NOMO-1 treated with DMSO at 0.1 percent for 48 hours (cell line): ENCODE measurements around the gene WBP4.
A peak's percentile ranks its signal among the peaks of the same experiment; 100 is the strongest.
"Not testable (repeated sequence)": the region's sequence is repeated elsewhere in the genome, so short reads cannot be mapped to it uniquely, and the experiment has no call there.

ENCODE experiments used
- DNase-seq: peaks from one replicate; lab custom pipeline; 2025; ENCODE audit not compliant: unreplicated experiment; lab: John Stamatoyannopoulos, UW

WBP4 gene, protein sequence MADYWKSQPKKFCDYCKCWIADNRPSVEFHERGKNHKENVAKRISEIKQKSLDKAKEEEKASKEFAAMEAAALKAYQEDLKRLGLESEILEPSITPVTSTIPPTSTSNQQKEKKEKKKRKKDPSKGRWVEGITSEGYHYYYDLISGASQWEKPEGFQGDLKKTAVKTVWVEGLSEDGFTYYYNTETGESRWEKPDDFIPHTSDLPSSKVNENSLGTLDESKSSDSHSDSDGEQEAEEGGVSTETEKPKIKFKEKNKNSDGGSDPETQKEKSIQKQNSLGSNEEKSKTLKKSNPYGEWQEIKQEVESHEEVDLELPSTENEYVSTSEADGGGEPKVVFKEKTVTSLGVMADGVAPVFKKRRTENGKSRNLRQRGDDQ

DNA sequence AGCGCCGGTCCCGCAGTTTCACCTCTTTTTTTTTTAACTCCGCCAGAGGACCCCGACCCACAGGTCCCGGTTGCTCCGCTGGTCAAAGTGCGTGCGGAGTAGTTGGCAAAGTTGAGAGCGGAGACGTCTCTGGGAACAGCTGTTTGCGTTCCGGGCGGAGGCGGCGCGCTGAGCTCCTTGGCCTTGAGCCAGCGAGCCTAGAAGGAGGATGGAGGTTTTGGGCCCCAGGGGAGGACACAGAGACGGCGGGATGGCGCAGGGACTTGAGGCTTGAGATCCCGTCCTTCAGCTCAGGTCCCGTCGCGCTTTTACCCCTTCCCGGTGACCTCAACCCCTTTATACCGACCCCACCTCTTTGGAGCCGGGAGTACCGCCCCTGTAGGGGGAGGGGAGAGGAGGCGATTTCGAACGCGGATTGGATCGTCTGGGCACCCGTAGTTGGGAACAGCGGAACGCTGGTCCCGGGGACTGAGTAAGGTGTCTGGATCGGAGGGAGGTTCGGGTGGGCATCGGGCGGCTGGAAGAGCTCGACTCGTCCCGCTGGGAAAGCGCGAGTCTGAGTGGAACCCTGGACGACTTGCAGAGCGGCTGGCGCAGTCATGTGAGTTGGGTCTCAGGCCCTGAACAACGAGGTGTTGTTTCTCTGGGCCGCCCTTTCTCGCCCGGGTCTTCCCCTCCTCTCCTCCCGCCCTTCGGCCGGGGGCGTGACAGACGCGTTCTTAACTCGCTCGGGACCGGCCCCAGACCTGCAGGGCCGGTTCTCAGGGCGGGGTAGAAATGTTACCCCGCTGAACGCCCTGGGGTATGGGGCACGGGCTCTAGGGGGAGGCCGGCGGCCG is at the start of gene WBP4:
TSS of gene WBP4 (plus strand) at position 435 of the 839 bp plus-strand sequence. CDS start at position 600, 165 bp downstream.
- peak; percentile 94 for DNase-seq

DNA sequence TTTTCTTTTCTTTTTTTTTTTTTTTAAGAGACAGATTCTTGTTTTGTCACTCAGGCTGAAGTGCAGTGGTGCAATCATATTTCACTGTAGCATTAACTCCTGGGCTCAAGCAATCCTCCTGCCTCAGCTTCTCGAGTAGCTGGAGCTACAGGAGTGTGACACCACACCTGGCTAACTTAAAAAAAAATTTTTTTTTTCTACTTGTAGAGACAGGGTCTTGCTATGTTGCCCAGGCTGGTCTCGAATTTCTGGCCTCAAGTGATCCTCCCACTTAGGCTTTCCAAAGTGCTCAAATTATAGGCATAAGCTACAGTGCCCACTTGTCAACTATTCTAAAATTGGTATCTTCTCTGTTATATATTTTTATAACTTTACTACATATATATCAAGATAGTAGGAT is 48.8 kb upstream of the WBP4 start:
- no peak for DNase-seq

DNA sequence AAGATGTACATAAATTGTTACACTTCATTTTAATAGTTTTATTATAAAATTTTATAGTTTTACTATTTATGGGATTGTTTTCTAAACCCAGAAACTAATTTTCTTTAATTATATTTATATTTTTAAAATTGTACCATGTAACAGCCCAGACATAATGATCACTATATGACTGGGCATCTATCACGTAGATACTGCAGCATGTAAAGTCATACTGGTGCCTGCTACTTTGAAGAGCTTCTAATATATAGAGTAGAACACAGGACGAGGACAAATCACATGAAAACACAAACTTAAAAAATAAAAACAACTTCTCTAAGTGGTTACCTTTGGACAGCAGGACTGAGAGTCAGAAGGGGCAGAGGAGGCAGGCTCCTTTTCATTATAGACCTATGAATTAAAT is 47.5 kb upstream of the WBP4 start:
- no peak for DNase-seq

DNA sequence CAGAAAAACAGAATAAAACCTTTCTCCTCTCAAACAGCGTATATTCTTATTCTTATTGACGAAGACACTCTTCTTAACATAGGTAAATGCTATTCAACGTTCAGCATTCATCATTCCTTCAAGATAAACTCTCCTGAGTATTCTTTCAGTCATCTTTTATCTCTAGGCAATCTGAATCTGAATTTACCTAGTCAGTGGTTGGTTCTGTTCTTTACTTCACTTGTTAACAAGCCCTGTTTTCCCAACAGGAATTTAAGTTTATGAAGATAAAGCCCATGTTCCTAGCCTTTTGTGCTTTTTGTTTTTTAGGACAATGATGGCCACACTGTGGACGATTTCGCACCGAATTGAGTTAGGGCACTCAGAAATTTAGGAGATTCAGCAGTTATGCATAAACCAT is 45.4 kb upstream of the WBP4 start:
- DNase-seq: no peak

DNA sequence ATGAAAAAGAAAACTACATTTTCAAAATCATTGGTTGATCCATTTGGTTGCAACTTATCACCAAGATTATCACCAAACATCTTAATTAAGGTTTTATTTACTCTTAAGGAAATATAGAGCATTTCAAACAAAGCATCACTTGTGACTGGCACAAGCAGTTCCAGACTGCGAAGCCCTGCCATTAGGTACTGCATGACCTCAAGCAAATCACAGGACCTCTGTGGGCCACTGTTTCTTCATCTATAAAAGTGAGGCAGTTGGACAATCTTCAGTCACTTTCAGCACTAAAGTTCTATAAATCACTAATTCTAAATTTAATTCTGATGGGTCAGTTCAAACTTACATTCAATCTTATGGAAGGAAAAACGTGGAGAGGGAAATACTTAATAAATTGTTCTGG is 44.1 kb upstream of the WBP4 start:
- peak; percentile 57 for DNase-seq

DNA sequence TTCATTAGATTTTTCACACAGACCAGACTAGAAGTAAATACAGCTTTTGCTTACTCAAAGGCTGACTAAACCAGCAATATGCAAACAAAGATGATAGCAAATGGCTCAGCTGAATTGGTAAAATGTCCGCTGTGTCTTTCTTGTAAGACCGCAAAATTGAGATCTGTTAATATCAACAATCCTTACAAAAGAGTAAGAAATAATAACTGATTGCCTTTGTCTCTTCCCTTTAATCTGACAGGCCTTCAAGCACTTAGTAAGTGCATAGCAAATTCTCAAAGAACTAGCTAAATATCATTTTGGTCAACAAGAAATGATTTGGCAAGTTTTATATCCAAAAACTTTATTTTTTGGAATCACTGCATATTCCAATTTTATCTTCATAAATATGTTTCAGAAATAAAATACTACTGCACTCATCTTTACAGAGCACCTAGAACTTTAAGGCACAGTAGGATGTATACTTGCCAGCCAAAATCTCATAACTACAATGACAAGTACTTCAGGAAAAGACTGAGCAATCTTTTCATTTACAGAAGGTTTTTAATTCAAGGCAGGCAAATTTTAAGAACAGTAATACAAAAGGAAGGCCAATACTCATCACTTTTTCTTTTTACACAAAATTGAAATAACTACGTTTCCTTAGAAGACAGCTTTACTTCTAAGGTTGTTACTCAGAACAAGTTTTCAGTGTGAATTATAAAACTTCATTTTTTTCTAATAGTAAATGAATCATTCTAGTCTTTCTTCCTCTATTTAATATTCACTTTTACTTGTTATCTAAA is 43.3 kb upstream of the WBP4 start:
- peak; percentile 36 for DNase-seq

DNA sequence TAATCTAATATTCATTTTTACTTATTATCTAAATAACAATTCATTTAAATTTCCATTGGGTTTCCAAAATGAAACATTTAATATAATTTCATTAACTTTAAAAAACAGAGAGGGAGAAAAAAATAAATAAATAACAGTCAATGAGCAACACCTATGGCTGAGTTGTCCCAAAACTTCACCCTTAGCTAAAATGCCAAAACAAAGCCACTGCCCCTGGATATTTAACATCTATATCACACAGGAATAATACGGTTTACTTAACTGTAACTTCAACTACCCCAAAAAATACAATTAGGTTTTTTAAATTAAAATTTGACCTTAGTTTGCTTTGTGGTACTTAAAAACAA is 42.7 kb upstream of the WBP4 start:
- DNase-seq: no peak

DNA sequence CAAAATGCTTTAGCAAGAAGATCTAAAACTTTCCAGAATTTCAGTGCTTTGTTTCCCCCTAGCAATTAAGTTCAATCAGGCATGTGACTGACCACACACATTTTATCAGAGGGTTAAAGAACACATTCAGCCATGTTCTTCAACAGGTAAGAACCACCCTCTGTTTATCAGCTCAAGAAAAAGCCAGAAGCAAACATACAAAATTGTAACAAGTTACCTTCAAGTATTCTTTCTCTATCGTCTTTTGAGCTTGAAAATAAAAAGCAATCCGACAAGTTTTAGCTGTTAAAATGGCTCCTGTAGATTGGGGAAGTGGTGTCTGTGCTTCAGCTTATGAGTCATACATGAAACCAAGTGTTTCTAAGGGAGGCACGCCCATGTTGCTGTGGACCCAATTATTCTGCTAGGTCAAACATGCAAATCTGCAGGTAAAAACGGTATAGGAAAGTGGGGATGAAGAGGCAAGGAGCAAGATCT is 42.3 kb upstream of the WBP4 start, which contains the start of gene ELF1:
TSS of gene ELF1 (minus strand) at position 306 of the 477 bp plus-strand sequence. CDS start 37,262 bp downstream, outside the sequence.
- DNase-seq: peak; percentile 93

DNA sequence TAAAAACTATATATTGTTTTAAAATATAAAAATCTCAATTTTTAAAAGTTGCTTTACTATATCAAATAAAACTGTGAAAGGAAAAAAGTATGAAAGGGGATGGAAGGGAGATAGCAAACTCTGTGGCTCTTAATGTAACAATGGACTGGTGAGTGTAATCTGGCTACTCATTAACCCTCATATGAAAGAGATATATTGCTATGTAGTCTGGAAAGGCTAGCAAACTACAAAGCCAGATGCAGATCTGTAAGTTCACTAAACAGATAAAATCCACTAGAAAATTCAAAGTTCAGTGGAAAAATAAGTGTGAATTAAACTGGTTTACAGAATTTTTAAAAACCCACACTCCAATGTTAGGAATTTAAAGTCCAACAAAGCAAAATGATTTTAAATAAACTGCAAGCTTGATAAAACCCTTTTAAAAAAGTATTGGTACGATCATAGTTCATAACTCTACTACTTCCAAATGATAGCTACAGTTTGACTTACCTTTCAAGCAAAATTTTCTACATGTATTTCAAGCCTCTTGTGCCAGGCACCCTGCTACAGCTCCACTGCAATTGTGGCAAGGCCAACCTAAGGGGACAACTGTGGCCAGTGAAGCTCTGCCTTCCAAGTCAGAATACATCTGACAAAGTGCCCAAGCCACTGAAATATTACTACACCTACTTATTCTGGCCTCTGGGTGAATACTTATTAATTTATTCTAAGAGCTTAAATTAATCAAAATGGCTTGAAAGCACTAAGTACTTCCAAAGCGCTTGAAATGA is 41.5 kb upstream of the WBP4 start:
- no peak for DNase-seq

DNA sequence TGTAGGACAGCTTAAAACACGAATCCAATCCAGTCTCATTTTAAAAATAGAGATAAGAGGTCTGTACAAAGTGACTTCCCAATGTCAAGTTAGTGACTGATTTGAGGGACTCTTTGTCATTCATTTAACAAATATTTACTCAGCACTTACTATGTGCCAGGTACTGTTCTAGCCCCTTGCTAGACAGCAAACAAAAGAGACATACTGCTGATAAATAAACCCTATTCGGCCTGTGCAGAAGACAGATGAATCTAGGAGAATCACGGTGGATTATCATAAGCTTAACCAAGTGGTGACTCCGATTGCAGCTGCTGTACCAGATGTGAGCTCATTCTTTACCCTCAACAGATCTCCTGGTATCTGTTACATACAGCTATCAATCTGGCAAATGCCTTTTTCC is 35.8 kb upstream of the WBP4 start:
- no peak for DNase-seq

DNA sequence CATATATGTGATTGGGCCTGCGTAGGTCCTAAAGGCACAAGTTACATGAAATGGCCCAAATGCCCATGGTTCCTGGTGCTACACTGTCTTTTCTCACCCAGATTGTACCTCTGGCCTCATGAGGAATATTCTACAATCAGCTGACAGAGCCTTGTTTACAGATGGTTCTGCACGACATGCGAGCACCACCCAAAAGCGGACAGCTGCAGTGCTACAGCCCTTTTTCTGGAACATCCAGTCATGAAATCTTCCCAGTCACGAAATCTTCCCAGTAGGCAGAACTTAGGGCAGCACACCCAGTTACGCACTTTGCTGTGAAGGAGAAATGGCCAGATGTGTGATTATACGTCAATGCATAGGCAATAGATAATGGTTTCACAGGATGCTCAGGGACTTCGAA is 34.5 kb upstream of the WBP4 start:
- no peak for DNase-seq

DNA sequence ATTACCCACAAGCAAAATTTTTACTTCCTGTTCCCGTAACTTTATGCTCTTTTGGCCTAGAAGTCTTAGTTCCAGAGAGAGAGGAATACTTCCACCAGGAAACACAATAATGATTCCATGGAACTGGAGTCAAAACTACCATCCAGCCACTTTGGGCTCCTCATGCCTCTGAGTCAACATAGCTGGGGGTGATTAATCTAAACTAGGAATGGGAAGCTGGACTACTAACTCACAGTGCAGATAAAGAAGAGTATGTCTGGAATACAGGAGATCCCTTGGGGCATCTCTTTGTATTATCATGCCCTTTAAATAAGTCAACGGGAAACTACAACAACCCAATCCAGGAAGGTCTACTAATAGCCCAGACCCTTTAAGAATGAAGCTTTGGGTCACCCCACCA is 33.3 kb upstream of the WBP4 start:
- DNase-seq: no peak

DNA sequence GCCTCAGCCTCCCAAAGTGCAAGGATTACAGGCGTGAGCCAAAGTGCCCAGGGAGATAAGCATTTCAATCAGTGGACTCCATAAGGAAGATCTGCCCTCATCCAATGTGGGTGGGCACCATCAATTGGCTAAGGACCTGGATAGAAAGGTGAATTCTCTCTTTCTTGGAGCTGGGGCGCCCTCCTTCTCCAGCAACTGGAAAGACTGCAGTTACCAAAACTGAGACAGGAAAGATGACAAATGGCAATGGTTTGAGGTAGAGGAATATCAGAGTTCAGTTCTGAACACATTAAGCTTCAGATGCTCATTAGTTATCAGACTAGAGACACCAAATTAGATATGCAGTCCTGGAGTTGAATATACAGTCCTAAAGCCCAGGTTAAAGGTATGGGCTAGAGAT is 31.7 kb upstream of the WBP4 start:
- DNase-seq: no peak

DNA sequence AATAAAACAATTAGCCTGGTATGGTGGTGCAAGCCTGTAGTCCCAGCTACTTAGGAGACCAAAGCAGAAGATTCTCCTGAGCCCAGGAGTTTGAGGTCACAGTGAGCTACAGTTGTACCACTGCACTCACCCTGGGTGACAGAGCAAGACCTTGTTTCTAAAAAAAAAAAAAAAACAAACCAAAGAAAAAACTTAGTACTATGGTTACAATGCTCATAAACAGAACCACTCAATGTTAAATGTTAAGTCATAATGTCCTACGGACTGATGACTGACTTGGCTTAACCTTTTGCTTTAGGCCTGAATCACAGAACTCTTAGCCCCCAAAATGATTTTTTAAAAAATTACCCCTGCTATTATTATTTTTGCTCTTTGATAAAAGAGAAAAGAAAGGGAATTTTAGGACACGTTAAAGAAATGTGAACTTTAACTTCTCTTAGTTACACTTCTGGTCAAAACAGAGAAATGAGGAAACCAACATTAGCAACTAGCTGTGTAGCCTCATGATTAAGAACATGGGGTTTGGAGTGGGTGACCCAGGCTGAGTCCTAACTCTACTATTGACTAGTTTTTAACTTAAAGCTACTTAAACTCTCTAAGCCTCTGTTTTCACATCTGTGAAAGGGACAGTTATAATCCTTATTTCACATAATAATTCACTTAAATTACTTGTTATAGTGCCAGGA is 28.5 kb upstream of the WBP4 start:
- no peak for DNase-seq

DNA sequence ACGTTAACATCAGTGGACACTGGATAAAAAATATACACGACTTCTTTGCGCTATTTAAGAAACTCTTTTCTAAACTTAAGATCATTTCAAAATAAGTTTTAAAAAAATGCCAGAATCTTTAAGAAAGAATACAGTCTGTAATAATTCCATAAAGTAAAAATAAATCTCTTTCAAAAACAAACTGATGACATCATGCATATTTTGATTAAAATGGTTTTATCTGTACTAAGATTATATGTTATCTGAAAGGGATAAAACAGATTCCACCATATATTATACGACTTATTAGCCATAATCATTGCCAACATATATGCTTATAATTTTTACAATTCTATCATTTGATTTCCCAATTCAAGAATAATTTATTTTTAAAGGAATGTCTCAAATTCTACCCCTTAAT is 26.9 kb upstream of the WBP4 start:
- no peak for DNase-seq

DNA sequence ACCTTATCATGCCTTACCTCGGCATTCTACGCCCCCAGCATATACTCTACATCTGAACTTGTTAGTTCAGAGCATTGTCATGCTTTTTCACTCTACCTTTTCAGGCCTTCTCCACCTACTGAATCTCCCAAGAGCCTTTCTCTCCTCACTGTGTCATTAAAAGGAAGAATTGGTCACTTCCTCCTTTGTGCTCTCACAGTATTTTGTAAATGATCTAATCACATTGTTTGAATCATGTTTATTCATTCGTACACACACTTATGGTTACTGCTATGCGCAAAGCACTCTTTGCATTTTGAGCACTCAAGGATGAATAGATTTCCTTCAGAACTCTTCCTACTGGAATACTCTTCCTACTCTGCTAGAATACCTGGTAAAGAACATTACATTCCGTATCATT is 26.4 kb upstream of the WBP4 start:
- peak; percentile 43 for DNase-seq

DNA sequence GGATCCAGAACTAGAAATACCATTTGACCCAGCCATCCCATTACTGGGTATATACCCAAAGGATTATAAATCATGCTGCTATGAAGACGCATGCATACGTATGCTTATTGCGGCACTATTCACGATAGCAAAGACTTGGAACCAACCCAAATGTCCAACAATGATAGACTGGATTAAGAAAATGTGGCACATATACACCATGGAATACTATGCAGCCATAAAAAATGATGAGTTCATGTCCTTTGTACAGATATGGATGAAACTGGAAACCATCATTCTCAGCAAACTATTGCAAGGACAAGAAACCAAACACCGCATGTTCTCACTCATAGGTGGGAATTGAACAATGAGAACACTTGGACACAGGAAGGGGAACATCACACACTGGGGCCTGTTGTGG is 24.8 kb upstream of the WBP4 start:
- DNase-seq: not testable (repeated sequence)

DNA sequence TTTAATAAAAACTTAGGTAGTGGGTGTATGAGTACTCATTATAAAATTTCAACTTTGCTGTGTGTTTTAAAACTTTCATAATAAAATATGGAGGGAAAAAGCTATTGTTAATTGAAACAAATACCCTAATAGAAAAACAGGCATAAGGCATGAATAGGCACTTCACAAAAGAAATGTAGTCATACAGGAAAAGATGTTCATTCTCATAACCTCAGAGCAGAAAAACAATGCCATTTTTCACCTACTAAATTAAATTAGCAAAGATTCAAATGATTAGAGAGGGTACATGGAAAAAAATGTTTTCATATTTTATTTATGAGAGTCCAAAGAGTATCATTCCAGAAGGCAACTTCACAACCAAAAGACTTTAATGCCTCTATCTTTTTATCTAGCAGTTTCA is 21.6 kb upstream of the WBP4 start:
- DNase-seq: no peak

DNA sequence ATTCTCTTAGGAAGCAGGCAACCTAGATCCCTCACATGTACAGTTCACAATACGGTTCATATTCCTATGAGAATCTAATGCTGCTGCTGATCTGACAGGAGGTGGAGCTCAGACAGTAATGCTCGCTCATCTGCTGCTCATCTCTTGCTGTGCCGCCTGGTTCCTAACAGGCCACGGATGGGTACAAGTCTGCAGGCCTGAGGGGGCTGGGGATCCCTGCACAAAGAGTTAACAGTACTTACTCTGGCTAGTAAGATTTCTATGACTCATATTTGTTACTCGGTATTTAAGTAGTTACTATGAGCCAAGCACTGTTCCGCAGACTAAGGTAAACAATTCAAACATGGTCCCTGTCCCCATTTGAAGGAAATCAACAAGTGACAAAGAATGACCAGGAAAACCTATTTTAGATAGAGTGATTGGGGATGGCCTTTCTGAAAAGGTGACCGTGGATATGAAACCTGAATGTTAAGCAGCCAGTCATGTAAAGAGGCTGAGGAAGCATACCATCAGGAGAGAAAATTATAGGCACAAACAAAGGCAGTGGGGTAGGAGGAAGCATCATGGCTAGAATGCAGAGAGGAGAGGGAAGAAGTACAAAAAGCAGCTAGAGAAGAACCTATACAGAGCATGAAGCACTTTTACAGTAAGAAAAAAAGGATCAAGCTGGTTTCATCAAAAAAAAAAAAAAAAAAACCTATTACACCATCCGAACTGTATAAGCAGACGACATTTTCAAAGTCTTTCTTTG is 20.6 kb upstream of the WBP4 start:
- no peak for DNase-seq
